ENCODE results near the gene FCRLB.

FCRLB gene

DNA sequence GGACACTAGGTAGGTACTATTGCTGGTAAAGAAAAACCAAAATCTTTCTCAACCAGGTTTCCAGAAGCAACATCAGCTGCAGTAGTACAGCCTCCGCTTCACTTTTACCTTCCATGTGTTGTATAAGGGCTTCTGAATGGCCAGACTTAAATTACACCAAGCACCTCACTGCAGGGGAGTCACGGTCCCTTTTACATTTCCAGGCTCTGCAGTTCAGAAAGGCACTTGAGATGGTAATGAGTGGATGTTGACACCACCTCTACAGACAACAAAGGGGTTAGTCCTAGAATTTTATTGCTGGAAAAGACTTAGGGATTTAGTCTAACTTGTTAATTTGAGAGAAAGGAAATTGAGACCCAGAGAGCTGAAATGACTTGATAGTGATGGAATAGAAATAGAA is 16.3 kb downstream of the FCRLB start:
- Histone ChIP-seq H2AFZ (ENCODE audit: low read length) (no peak overlapping the region), H3F3A (ENCODE audit: insufficient read depth, low read length) (no peaks in the 10 kb centered on the region), H4K20me1 (ENCODE audit: insufficient read depth, low read length) (no peaks in the 10 kb centered on the region), H3K4me2 (ENCODE audit: low read length) (no peak overlapping the region), H3K4me3 (ENCODE audit: low read depth, low read length, poor library complexity, severe bottlenecking) (no peak overlapping the region), H3K79me2 (ENCODE audit: insufficient read depth, low read length) (no peaks in the 10 kb centered on the region), H3K9me3 (ENCODE audit: low read length) (no peaks in the 10 kb centered on the region), H3K27me3 (ENCODE audit: insufficient read depth, low read length) (no peaks in the 10 kb centered on the region), H3K27ac (ENCODE audit: low read depth, low read length, poor library complexity, severe bottlenecking) (peak overlapping the region; percentile 19), H3K9me2 (ENCODE audit: low read depth, low read length) (no peaks in the 10 kb centered on the region), H3K36me3 (ENCODE audit: insufficient read depth, low read length) (no peaks in the 10 kb centered on the region), H3K9ac (ENCODE audit: low read length) (no peak overlapping the region), H3K4me1 (ENCODE audit: insufficient read depth, low read length, severe bottlenecking) (peaks cover 41% of the 10 kb centered on the region)
- TF ChIP-seq EZH2 (IDR thresholded peaks at IDR 0.05; ENCODE audit: borderline replicate concordance, low read length), result no peak
- TF ChIP-seq, protein P1, sequence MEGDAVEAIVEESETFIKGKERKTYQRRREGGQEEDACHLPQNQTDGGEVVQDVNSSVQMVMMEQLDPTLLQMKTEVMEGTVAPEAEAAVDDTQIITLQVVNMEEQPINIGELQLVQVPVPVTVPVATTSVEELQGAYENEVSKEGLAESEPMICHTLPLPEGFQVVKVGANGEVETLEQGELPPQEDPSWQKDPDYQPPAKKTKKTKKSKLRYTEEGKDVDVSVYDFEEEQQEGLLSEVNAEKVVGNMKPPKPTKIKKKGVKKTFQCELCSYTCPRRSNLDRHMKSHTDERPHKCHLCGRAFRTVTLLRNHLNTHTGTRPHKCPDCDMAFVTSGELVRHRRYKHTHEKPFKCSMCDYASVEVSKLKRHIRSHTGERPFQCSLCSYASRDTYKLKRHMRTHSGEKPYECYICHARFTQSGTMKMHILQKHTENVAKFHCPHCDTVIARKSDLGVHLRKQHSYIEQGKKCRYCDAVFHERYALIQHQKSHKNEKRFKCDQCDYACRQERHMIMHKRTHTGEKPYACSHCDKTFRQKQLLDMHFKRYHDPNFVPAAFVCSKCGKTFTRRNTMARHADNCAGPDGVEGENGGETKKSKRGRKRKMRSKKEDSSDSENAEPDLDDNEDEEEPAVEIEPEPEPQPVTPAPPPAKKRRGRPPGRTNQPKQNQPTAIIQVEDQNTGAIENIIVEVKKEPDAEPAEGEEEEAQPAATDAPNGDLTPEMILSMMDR (IDR thresholded peaks at IDR 0.05; ENCODE audit: low read length), result no peak

DNA sequence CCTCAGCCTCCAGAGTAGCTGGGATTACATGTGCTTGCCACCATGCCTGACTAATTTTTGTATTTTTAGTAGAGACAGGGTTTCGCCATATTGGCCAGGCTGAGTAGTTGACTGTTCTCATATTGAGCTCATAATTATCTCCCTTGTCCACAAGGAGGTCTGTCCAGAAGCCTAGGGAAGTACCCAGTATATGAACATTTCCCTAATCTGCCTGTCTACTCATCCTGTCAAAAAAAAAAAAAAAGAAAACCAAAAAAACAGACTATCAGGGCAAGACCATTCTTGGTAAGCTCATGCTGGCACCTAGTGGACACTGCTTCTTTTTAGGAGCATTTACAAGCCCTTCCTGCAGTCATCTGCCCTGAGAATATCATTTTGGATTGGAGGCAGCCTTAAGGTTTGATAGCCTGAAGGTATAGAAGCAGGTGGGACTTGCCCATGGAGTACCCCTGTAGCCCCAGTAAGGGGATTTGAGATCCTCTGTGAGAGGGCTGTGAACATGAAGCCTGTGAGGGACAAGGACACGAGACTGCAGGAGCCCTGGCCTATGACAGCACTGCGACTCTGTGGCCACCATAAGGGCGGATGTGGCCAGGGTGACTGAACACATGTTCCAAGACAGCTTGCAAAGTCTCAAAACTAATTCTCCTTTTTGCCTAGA is 17.4 kb downstream of the FCRLB start:
- Histone ChIP-seq H3K27me3 (ENCODE audit: insufficient read depth, low read length) (no peaks in the 10 kb centered on the region; the same call in 1 of the 2 replicates), H3K9ac (ENCODE audit: low read length) (peak overlapping the region; percentile 46), H3K79me2 (ENCODE audit: insufficient read depth, low read length) (no peaks in the 10 kb centered on the region), H4K20me1 (ENCODE audit: insufficient read depth, low read length) (no peaks in the 10 kb centered on the region), H3K36me3 (ENCODE audit: insufficient read depth, low read length) (no peaks in the 10 kb centered on the region), H2AFZ (ENCODE audit: low read length) (0 out of 2 replicates have a peak overlapping the region, but pooled peaks have one; percentile 35), H3K4me2 (ENCODE audit: low read length) (peak overlapping the region; percentile 52; the same call in 1 of the 2 replicates), H3K9me2 (ENCODE audit: low read depth, low read length) (no peaks in the 10 kb centered on the region), H3K4me1 (ENCODE audit: insufficient read depth, low read length, severe bottlenecking) (peaks cover 41% of the 10 kb centered on the region), H3F3A (ENCODE audit: insufficient read depth, low read length) (no peaks in the 10 kb centered on the region), H3K4me3 (ENCODE audit: low read depth, low read length, poor library complexity, severe bottlenecking) (no peak overlapping the region), H3K27ac (ENCODE audit: low read depth, low read length, poor library complexity, severe bottlenecking) (peak overlapping the region; percentile 77), H3K9me3 (ENCODE audit: low read length) (no peaks in the 10 kb centered on the region)
- TF ChIP-seq, protein P1 (IDR thresholded peaks at IDR 0.05; ENCODE audit: low read length), result peak; percentile 75
- no peak for TF ChIP-seq EZH2 (IDR thresholded peaks at IDR 0.05; ENCODE audit: borderline replicate concordance, low read length)

DNA sequence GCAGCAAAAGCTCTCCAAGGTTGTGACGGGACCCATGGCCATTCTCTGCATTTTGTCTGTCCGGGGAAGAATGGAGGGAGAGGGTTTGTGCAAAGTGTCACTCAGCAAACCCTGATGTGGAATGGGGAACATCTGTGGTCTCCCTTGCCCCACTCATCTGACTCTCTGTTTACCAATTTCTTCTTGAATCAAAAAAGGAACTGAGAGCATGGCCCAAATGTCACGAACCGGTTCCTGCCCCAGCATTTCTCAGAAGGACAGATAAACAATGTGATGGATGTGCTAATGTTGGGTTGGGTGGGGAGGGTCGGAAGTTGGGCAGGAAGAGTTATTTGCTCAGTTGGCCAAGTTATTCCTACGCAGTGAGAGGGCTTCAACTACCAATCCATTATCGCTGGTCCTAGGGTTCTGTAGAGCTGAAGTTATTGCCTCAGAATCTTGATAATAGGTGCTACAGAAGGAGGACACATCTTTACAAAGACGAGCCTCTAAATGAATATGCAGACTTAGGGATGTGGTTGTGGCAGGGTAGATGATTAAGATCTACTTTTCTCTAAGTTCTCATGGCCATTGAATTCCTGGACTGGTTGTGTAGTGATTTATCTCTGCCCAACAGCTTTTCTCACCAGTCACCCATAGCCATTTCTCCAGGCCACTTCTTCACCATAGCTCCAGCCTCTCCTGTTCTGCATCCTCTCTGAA is 18.7 kb downstream of the FCRLB start:
- H3K27ac ChIP-seq (ENCODE audit: low read depth, low read length, poor library complexity, severe bottlenecking), result peak overlapping the region; percentile 77
- H3K36me3 ChIP-seq (ENCODE audit: insufficient read depth, low read length), result no peaks in the 10 kb centered on the region
- no peaks in the 10 kb centered on the region for H3K9me2 ChIP-seq (ENCODE audit: low read depth, low read length)
- TF ChIP-seq, protein P1 (IDR thresholded peaks at IDR 0.05; ENCODE audit: low read length), result no peak
- no peak for TF ChIP-seq EZH2 (IDR thresholded peaks at IDR 0.05; ENCODE audit: borderline replicate concordance, low read length)
- peaks cover 41% of the 10 kb centered on the region for H3K4me1 ChIP-seq (ENCODE audit: insufficient read depth, low read length, severe bottlenecking)
- H2AFZ ChIP-seq (ENCODE audit: low read length), result no peak overlapping the region
- H3K9me3 ChIP-seq (ENCODE audit: low read length), result no peaks in the 10 kb centered on the region
- peak overlapping the region; percentile 46; the same call in 1 of the 2 replicates for H3K9ac ChIP-seq (ENCODE audit: low read length)
- no peaks in the 10 kb centered on the region for H3F3A ChIP-seq (ENCODE audit: insufficient read depth, low read length)
- H3K4me3 ChIP-seq (ENCODE audit: low read depth, low read length, poor library complexity, severe bottlenecking), result no peak overlapping the region
- no peaks in the 10 kb centered on the region for H3K79me2 ChIP-seq (ENCODE audit: insufficient read depth, low read length)
- H3K4me2 ChIP-seq (ENCODE audit: low read length), result peak overlapping the region; percentile 52
- H3K27me3 ChIP-seq (ENCODE audit: insufficient read depth, low read length), result no peaks in the 10 kb centered on the region; the same call in 1 of the 2 replicates
- no peaks in the 10 kb centered on the region for H4K20me1 ChIP-seq (ENCODE audit: insufficient read depth, low read length)
